Measurements from ENCODE around the gene IGFBP2. TPM values are rescaled to one million over a fixed set of nuclear protein-coding genes. Genes with fewer than 3 reads are reported as not detected.

Gene IGFBP2
- total RNA-seq, 6 experiments from 2014 or later, result 0.28 to 0.40 TPM; not detected in 4

GRCh38 chr2:216700781-216701180 lies 67.6 kb downstream of the IGFBP2 start:
- Mint-ChIP-seq H3K9me3 (no peaks in the 10 kb centered on the region), H3K27me3 (ENCODE audit: insufficient read depth) (peaks cover 5% of the 10 kb centered on the region; the same call in 1 of the 2 replicates), H3K4me3 (no peak overlapping the region), H3K4me1 (ENCODE audit: low read depth) (peaks cover 16% of the 10 kb centered on the region), H3K36me3 (ENCODE audit: low read depth) (no peaks in the 10 kb centered on the region), H3K27ac (no peak overlapping the region)
- DNase-seq, result no peak
- TF ChIP-seq CTCF (IDR thresholded peaks at IDR 0.05), result no peak

GRCh38 chr2:216701544-216701943 lies 68.3 kb downstream of the IGFBP2 start:
- TF ChIP-seq CTCF (IDR thresholded peaks at IDR 0.05), result no peak
- H3K36me3 Mint-ChIP-seq (ENCODE audit: low read depth), result no peaks in the 10 kb centered on the region
- no peak overlapping the region for H3K27ac Mint-ChIP-seq
- DNase-seq, result no peak
- H3K27me3 Mint-ChIP-seq (ENCODE audit: insufficient read depth), result peaks cover 4% of the 10 kb centered on the region; the same call in 1 of the 2 replicates
- H3K4me1 Mint-ChIP-seq (ENCODE audit: low read depth), result peaks cover 8% of the 10 kb centered on the region
- H3K4me3 Mint-ChIP-seq, result no peak overlapping the region
- no peaks in the 10 kb centered on the region for H3K9me3 Mint-ChIP-seq

GRCh38 chr2:216702756-216703155 lies 69.5 kb downstream of the IGFBP2 start:
- H3K9me3 Mint-ChIP-seq, result no peaks in the 10 kb centered on the region
- TF ChIP-seq CTCF (IDR thresholded peaks at IDR 0.05), result no peak
- H3K27me3 Mint-ChIP-seq (ENCODE audit: insufficient read depth), result peaks cover 2% of the 10 kb centered on the region; the same call in 1 of the 2 replicates
- no peak overlapping the region for H3K4me3 Mint-ChIP-seq
- H3K27ac Mint-ChIP-seq, result no peak overlapping the region
- H3K4me1 Mint-ChIP-seq (ENCODE audit: low read depth), result no peaks in the 10 kb centered on the region
- no peaks in the 10 kb centered on the region for H3K36me3 Mint-ChIP-seq (ENCODE audit: low read depth)
- DNase-seq, result no peak

- H3K27me3 Mint-ChIP-seq (ENCODE audit: insufficient read depth), result peaks cover 6% of the 10 kb centered on the region
- no peaks in the 10 kb centered on the region for H3K36me3 Mint-ChIP-seq (ENCODE audit: low read depth)
- peaks cover 25% of the 10 kb centered on the region for H3K4me1 Mint-ChIP-seq (ENCODE audit: low read depth)
- no peak for TF ChIP-seq CTCF (IDR thresholded peaks at IDR 0.05)
- no peak overlapping the region for H3K4me3 Mint-ChIP-seq
- H3K27ac Mint-ChIP-seq, result no peak overlapping the region
- no peak for DNase-seq
- no peaks in the 10 kb centered on the region; the same call in 1 of the 2 replicates for H3K9me3 Mint-ChIP-seq
Observed at GRCh38 chr2:216710551-216711301, 77.5 kb downstream of the IGFBP2 start.

DNA sequence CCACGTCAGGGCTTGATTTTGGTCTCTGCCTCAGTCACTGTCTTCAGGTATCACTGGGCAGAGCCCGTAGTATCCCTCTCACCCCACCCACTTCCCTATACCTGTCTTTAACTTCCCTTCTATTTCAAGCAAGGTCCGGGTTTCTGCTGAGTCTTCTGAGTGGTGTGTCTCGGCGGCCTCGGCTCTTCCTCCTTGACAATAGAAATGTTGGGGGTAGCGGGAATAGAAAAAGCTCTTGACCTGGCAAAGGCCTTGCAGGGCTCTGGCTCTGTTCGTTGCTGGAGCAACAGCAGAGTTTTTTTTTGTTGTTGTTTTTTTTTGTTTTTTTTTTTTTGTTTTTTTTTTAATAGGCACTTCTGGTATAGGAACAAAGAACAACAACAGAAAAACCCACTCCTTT lies 78.1 kb downstream of the IGFBP2 start:
- Mint-ChIP-seq H3K4me1 (ENCODE audit: low read depth) (peaks cover 25% of the 10 kb centered on the region), H3K27ac (no peak overlapping the region), H3K27me3 (ENCODE audit: insufficient read depth) (peaks cover 6% of the 10 kb centered on the region), H3K36me3 (ENCODE audit: low read depth) (no peaks in the 10 kb centered on the region), H3K4me3 (no peak overlapping the region), H3K9me3 (no peaks in the 10 kb centered on the region; the same call in 1 of the 2 replicates)
- no peak for TF ChIP-seq CTCF (IDR thresholded peaks at IDR 0.05)
- no peak for DNase-seq
